Measurements from ENCODE around the gene VCPKMT.
A peak's percentile ranks its signal among the peaks of the same experiment; 100 is the strongest.

VCPKMT gene

DNA sequence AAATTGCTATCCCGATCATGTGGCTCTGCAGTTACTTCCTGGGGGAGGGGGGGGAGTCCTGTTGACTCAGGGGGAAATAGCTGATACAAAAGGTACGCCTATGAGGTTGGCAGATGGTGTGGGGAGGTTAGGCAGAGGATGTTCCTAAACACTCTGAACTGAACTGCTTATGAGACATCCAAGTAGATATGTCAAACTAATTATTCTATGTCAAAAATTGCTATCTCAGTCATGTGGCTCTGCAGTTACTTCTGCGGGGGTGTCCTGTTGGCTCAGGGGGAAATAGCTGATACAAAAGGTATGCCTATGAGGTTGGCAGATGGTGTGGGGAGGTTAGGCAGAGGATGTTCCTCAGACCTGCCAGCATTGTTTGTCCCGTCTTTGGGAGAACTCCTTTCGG lies 5.1 kb upstream of the VCPKMT start:
- POLR2A ChIA-PET = no interaction called here

DNA sequence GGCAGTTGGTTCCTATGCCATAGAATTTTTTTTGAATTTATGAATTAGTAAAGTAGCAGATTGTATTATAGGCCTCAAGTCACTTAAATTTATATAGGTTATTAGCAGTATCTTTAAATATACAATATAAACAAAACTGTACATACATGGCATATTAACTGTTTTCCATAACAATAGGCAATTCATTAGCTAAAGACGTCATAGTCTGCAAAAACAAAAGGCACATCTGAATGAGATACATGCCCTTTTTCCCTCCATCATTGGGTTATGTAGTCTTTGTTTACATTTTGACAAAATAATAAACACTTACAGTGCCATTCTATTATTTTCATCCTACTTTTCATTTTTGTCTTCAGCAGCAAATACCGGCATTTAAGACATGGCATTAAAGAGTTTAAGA lies 1.1 kb upstream of the VCPKMT start:
- Histone ChIP-seq H3K4me3 (ENCODE audit: control insufficient read depth in 1 of 7, extremely low read depth in 1 of 7, insufficient read depth in 4 of 7, low read depth in 2 of 7, low read length in 6 of 7) (no peak overlapping the region), H3K27ac (ENCODE audit: insufficient read depth in 1 of 2, low read depth in 1 of 2, low read length in 2 of 2, poor library complexity in 1 of 2, severe bottlenecking in 2 of 2) (no peak overlapping the region), H3K4me1 (ENCODE audit: control extremely low read depth in 1 of 4, control insufficient read depth in 4 of 4, insufficient read depth in 4 of 4, low read length in 3 of 4) (peaks cover 5 to 15% (median 11%) of the 10 kb centered on the region in 4 experiments), H3K27me3 (replicated peaks in 2 of 5; ENCODE audit: control insufficient read depth in 4 of 5, insufficient read depth in 5 of 5, low read length in 4 of 5) (no peaks in the 10 kb centered on the region), H3K36me3 (ENCODE audit: control insufficient read depth in 4 of 4, insufficient read depth in 4 of 4, low read length in 3 of 4) (peaks cover 2 to 24% (median 15%) of the 10 kb centered on the region in 4 experiments), H3K9me3 (ENCODE audit: control extremely low read depth in 1 of 5, control insufficient read depth in 4 of 5, insufficient read depth in 2 of 5, low read depth in 1 of 5, low read length in 4 of 5) (no peaks in the 10 kb centered on the region)
- ChIA-PET CTCF (interaction anchor here (0.9 to 2.6 kb wide), 6 partner anchors 26 to 268 kb away, joined by 3 to 11 read pairs (median 4); no protein-coding TSS in a partner anchor), POLR2A (interaction anchor here (0.6 to 1.1 kb wide), 2 partner anchors 13 to 66 kb away, joined by 3 to 5 read pairs; no protein-coding TSS in a partner anchor)
- WGBS (ENCODE audit: insufficient coverage) = no CpG with 5 or more reads among the region's 2 CpGs
- DNase-seq = no peak

More for the DNA sequence above, 5.1 kb upstream of the VCPKMT start:
- no peak overlapping the region for H3K4me3 ChIP-seq (ENCODE audit: control insufficient read depth in 1 of 7, extremely low read depth in 1 of 7, insufficient read depth in 4 of 7, low read depth in 2 of 7, low read length in 6 of 7)
- H3K27me3 ChIP-seq (replicated peaks in 2 of 5; ENCODE audit: control insufficient read depth in 4 of 5, insufficient read depth in 5 of 5, low read length in 4 of 5) = no peaks in the 10 kb centered on the region
- H3K36me3 ChIP-seq (ENCODE audit: control insufficient read depth in 4 of 4, insufficient read depth in 4 of 4, low read length in 3 of 4) = peaks cover 0 to 26% (median 10%) of the 10 kb centered on the region in 4 experiments
- DNase-seq = no peak
- no peak overlapping the region for H3K27ac ChIP-seq (ENCODE audit: insufficient read depth in 1 of 2, low read depth in 1 of 2, low read length in 2 of 2, poor library complexity in 1 of 2, severe bottlenecking in 2 of 2)
- H3K4me1 ChIP-seq (ENCODE audit: control extremely low read depth in 1 of 4, control insufficient read depth in 4 of 4, insufficient read depth in 4 of 4, low read length in 3 of 4) = peaks cover 0 to 8% (median 5%) of the 10 kb centered on the region in 4 experiments
- H3K9me3 ChIP-seq (ENCODE audit: control extremely low read depth in 1 of 5, control insufficient read depth in 4 of 5, insufficient read depth in 2 of 5, low read depth in 1 of 5, low read length in 4 of 5) = no peaks in the 10 kb centered on the region
- CTCF ChIA-PET = no interaction called here
- WGBS (ENCODE audit: insufficient coverage) = 100% methylated on average over 3 of the region's 5 CpGs

DNA sequence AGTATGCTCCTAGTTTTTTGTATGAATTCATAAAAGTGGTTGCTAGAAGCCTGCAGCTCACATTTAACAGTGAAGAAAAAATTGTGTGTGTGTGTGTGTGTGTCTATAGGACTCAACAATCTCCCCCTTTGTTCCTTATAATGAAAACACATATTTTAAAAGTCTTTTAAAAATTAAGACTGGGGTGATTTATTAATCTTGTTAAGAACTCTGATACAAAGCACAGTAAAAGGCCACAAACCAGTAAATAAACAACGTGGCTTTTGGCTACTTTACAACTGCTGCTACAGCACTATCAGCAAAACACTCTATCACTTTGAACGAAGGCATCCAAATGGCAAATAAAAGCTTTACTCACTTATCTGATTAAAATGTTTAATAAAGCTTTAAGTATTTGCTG lies 594 bp upstream of the VCPKMT start:
- no CpG with 5 or more reads among the region's 2 CpGs for WGBS (ENCODE audit: insufficient coverage)
- Histone ChIP-seq H3K27me3 (replicated peaks in 2 of 5; ENCODE audit: control insufficient read depth in 4 of 5, insufficient read depth in 5 of 5, low read length in 4 of 5) (no peaks in the 10 kb centered on the region), H3K36me3 (ENCODE audit: control insufficient read depth in 4 of 4, insufficient read depth in 4 of 4, low read length in 3 of 4) (peaks cover 4 to 27% (median 16%) of the 10 kb centered on the region in 4 experiments), H3K27ac (ENCODE audit: insufficient read depth in 1 of 2, low read depth in 1 of 2, low read length in 2 of 2, poor library complexity in 1 of 2, severe bottlenecking in 2 of 2) (peak overlapping the region; percentile 75 to 91), H3K9me3 (ENCODE audit: control extremely low read depth in 1 of 5, control insufficient read depth in 4 of 5, insufficient read depth in 2 of 5, low read depth in 1 of 5, low read length in 4 of 5) (no peaks in the 10 kb centered on the region), H3K4me3 (ENCODE audit: control insufficient read depth in 1 of 7, extremely low read depth in 1 of 7, insufficient read depth in 4 of 7, low read depth in 2 of 7, low read length in 6 of 7) (peak overlapping the region in 6 of 7 experiments; percentile 93 to 97 (median 96)), H3K4me1 (ENCODE audit: control extremely low read depth in 1 of 4, control insufficient read depth in 4 of 4, insufficient read depth in 4 of 4, low read length in 3 of 4) (peaks cover 5 to 15% (median 11%) of the 10 kb centered on the region in 4 experiments)
- CTCF ChIA-PET = interaction anchor here (0.6 to 2.6 kb wide), 7 partner anchors 25 to 307 kb away, joined by 3 to 11 read pairs (median 4); no protein-coding TSS in a partner anchor
- DNase-seq = no peak
- POLR2A ChIA-PET = interaction anchor here (0.6 to 1.1 kb wide), 2 partner anchors 12 to 67 kb away, joined by 3 to 5 read pairs; no protein-coding TSS in a partner anchor

DNA sequence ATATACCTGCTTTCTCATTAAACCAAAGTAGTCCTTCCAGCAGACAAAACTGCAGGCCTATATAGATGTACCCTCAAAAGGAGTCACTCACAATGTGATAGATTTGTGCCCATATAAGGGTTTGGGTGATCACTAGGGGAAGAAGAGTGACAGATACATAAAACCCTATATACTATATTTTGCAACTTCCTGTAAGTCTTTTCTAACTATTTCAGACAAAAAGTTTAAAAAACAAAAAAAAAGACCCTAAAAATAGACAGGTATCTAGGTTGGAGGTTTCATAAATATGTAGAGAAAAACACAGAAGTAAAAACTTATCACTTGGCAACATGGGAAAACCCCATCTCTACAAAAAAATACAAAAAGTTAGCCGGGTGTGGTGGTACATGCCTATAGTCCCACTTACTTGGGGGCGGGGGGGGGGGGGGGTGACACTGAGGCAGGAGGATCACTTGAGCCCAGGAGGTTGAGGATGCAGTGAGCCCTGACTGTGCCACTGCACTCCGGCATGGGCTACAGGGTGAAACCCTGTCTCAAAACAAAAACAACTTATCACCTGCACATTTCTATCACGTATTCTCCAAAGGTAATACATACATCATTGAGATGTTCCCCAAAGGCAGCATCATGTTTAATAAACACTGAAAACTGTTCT lies 2.9 kb downstream of the VCPKMT start:
- ChIA-PET CTCF (interaction anchor here (1.2 to 4.6 kb wide), 5 partner anchors 9 to 416 kb away, joined by 3 to 37 read pairs (median 14); partner anchors contain the start of gene NEMF), POLR2A (no interaction called here)
- no peaks in the 10 kb centered on the region for H3K27me3 ChIP-seq (replicated peaks in 2 of 5; ENCODE audit: control insufficient read depth in 4 of 5, insufficient read depth in 5 of 5, low read length in 4 of 5)
- peaks cover 5 to 15% (median 11%) of the 10 kb centered on the region in 4 experiments for H3K4me1 ChIP-seq (ENCODE audit: control extremely low read depth in 1 of 4, control insufficient read depth in 4 of 4, insufficient read depth in 4 of 4, low read length in 3 of 4)
- H3K36me3 ChIP-seq (ENCODE audit: control insufficient read depth in 4 of 4, insufficient read depth in 4 of 4, low read length in 3 of 4) = peaks cover 18 to 51% (median 35%) of the 10 kb centered on the region in 4 experiments
- DNase-seq = peak in 2 of 3 donors; percentile 13 to 25
- 100% methylated on average over 1 of the region's 4 CpGs for WGBS (ENCODE audit: insufficient coverage)
- no peak overlapping the region for H3K4me3 ChIP-seq (ENCODE audit: control insufficient read depth in 1 of 7, extremely low read depth in 1 of 7, insufficient read depth in 4 of 7, low read depth in 2 of 7, low read length in 6 of 7)
- no peak overlapping the region for H3K27ac ChIP-seq (ENCODE audit: insufficient read depth in 1 of 2, low read depth in 1 of 2, low read length in 2 of 2, poor library complexity in 1 of 2, severe bottlenecking in 2 of 2)
- H3K9me3 ChIP-seq (ENCODE audit: control extremely low read depth in 1 of 5, control insufficient read depth in 4 of 5, insufficient read depth in 2 of 5, low read depth in 1 of 5, low read length in 4 of 5) = no peaks in the 10 kb centered on the region

DNA sequence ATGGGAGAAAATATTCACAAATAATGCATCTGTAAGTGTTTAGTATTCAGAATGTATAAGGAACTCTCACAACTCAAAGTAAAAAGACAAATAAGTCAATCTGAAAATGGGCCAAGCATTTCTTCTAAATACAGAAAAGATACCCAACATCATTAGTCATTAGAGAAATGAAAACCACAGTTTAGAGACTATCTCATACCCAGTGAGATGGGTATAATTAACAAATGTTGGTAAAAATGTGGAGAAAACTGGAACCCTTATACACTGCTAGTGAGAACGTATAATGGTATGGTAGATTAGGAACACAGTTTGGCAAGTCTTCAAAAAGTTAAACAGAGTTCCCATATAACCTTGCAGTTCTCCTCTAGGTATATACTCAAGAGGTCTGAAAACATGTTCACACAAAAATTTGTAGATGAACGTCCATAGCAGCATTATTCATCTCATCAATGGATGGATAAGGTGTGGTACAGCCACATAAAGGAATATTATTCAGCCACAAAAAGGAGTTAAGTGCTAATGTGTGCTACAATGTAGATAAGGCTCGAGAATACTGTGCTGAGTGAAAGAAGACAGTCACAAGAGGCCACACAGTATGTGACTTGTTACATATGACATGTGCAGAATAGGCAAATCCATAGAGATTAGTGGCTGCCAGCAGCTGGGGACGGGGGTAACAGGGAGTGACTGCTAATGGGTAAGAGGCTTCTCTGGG lies 5.9 kb downstream of the VCPKMT start:
- H3K9me3 ChIP-seq (ENCODE audit: control extremely low read depth in 1 of 5, control insufficient read depth in 4 of 5, insufficient read depth in 2 of 5, low read depth in 1 of 5, low read length in 4 of 5) = no peaks in the 10 kb centered on the region
- CTCF ChIA-PET = interaction anchor here (0.9 to 4.6 kb wide), 4 partner anchors 231 to 248 kb away, joined by 3 to 37 read pairs (median 6); no protein-coding TSS in a partner anchor
- POLR2A ChIA-PET = no interaction called here
- H3K27me3 ChIP-seq (replicated peaks in 2 of 5; ENCODE audit: control insufficient read depth in 4 of 5, insufficient read depth in 5 of 5, low read length in 4 of 5) = no peaks in the 10 kb centered on the region
- H3K27ac ChIP-seq (ENCODE audit: insufficient read depth in 1 of 2, low read depth in 1 of 2, low read length in 2 of 2, poor library complexity in 1 of 2, severe bottlenecking in 2 of 2) = no peak overlapping the region
- WGBS (ENCODE audit: insufficient coverage) = 100% methylated on average over 1 of the region's 4 CpGs
- H3K36me3 ChIP-seq (ENCODE audit: control insufficient read depth in 4 of 4, insufficient read depth in 4 of 4, low read length in 3 of 4) = peaks cover 21 to 54% (median 42%) of the 10 kb centered on the region in 4 experiments
- no peak for DNase-seq
- H3K4me3 ChIP-seq (ENCODE audit: control insufficient read depth in 1 of 7, extremely low read depth in 1 of 7, insufficient read depth in 4 of 7, low read depth in 2 of 7, low read length in 6 of 7) = no peak overlapping the region
- H3K4me1 ChIP-seq (ENCODE audit: control extremely low read depth in 1 of 4, control insufficient read depth in 4 of 4, insufficient read depth in 4 of 4, low read length in 3 of 4) = peaks cover under 1 to 3% (median 3%) of the 10 kb centered on the region in 4 experiments

DNA sequence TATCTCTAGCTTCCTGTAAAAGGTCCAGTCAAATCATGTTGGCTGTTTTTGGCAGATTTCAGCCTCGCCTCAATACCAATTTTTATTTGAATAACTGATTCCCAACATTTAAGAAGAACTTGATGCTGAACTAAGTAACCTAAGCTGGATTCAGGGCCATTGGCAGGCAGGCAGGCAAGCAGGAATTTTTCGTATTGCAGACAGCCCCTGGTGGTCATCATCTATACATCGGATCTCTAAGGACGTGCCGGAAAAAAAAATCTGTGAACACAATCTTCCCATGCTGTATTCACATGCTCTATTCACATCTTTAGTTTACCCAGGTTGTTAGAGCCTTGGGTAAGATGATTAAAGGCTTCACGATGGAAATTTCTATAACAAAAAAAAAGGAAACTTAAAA lies 7.0 kb downstream of the VCPKMT start:
- ChIA-PET POLR2A (no interaction called here), CTCF (interaction anchor here (0.7 to 1.7 kb wide), 3 partner anchors 244 to 257 kb away, joined by 3 to 9 read pairs (median 4); partner anchors contain the start of gene NEMF)
- H3K9me3 ChIP-seq (ENCODE audit: control extremely low read depth in 1 of 5, control insufficient read depth in 4 of 5, insufficient read depth in 2 of 5, low read depth in 1 of 5, low read length in 4 of 5) = no peaks in the 10 kb centered on the region
- peaks cover 21 to 51% (median 39%) of the 10 kb centered on the region in 4 experiments for H3K36me3 ChIP-seq (ENCODE audit: control insufficient read depth in 4 of 4, insufficient read depth in 4 of 4, low read length in 3 of 4)
- H3K4me1 ChIP-seq (ENCODE audit: control extremely low read depth in 1 of 4, control insufficient read depth in 4 of 4, insufficient read depth in 4 of 4, low read length in 3 of 4) = peaks cover 0 to 3% (median 1%) of the 10 kb centered on the region in 4 experiments
- H3K27ac ChIP-seq (ENCODE audit: insufficient read depth in 1 of 2, low read depth in 1 of 2, low read length in 2 of 2, poor library complexity in 1 of 2, severe bottlenecking in 2 of 2) = no peak overlapping the region
- 100% methylated on average over 1 of the region's 6 CpGs for WGBS (ENCODE audit: insufficient coverage)
- H3K4me3 ChIP-seq (ENCODE audit: control insufficient read depth in 1 of 7, extremely low read depth in 1 of 7, insufficient read depth in 4 of 7, low read depth in 2 of 7, low read length in 6 of 7) = no peak overlapping the region
- peak; percentile 17 to 43 (median 39) for DNase-seq
- no peaks in the 10 kb centered on the region for H3K27me3 ChIP-seq (replicated peaks in 2 of 5; ENCODE audit: control insufficient read depth in 4 of 5, insufficient read depth in 5 of 5, low read length in 4 of 5)

All from common myeloid progenitor, CD34-positive (primary cell).